WTC11 (cell line): ENCODE measurements around the gene ALDH3B1. TPM values are rescaled to one million over a fixed set of nuclear protein-coding genes. Genes with fewer than 3 reads are reported as not detected.
A peak's percentile ranks its signal among the peaks of the same experiment; 100 is the strongest.

Source experiments
- ARID4B ChIP-seq: sonication (generic); formaldehyde crosslinking; IDR thresholded peaks from 2 replicates; pipeline ENCODE4 v1.8.0; 2023; ENCODE audit warnings: missing genetic modification reagents, mild to moderate bottlenecking, borderline replicate concordance
- ETV6 ChIP-seq: sonication (generic); formaldehyde crosslinking; IDR thresholded peaks from 2 replicates; pipeline ENCODE4 v1.8.1; 2022; ENCODE audit warnings: mild to moderate bottlenecking, missing genetic modification reagents
- FOXJ3 ChIP-seq: sonication (generic); formaldehyde crosslinking; IDR thresholded peaks from 2 replicates; pipeline ENCODE4 v1.9.0; 2021; ENCODE audit warnings: missing genetic modification reagents, mild to moderate bottlenecking, borderline replicate concordance
- FOXP1 ChIP-seq: sonication (generic); formaldehyde crosslinking; IDR thresholded peaks from 2 replicates; pipeline ENCODE4 v1.8.0; 2022; ENCODE audit warnings: missing genetic modification reagents, mild to moderate bottlenecking, moderate library complexity, borderline replicate concordance
- HMGXB4 ChIP-seq: sonication (generic); formaldehyde crosslinking; IDR thresholded peaks from 2 replicates; pipeline ENCODE4 v1.8.1; 2023; ENCODE audit warnings: mild to moderate bottlenecking, moderate library complexity, missing genetic modification reagents
- NR1H2 ChIP-seq: sonication (generic); formaldehyde crosslinking; IDR thresholded peaks from 2 replicates; pipeline ENCODE4 v1.9.0; 2021; ENCODE audit warnings: mild to moderate bottlenecking, moderate library complexity, missing genetic modification reagents
- SOX15 ChIP-seq: fragments of 250-450 bp; sonication (Bioruptor Pico); IDR thresholded peaks from 2 replicates; pipeline ENCODE4 v1.9.0; 2021; ENCODE audit warnings: mild to moderate bottlenecking
- SP1 ChIP-seq: sonication (generic); formaldehyde crosslinking; conservative IDR thresholded peaks from 2 replicates; pipeline ENCODE4 v1.8.1; 2022; ENCODE audit warnings: missing genetic modification reagents
- TP53 ChIP-seq: sonication (generic); formaldehyde crosslinking; IDR thresholded peaks from 2 replicates; pipeline ENCODE4 v1.8.1; 2023; ENCODE audit warnings: mild to moderate bottlenecking, missing genetic modification reagents
- ZNF121 ChIP-seq: sonication (generic); formaldehyde crosslinking; IDR thresholded peaks from 2 replicates; pipeline ENCODE4 v1.8.0; 2023; ENCODE audit warnings: missing genetic modification reagents
- ZNF138 ChIP-seq: sonication (generic); formaldehyde crosslinking; conservative IDR thresholded peaks from 2 replicates; pipeline ENCODE4 v1.8.1; 2022; ENCODE audit warnings: mild to moderate bottlenecking, moderate library complexity, missing genetic modification reagents
- ZNF425 ChIP-seq: fragments of 250-450 bp; sonication (Bioruptor Pico); conservative IDR thresholded peaks from 2 replicates; pipeline ENCODE4 v1.9.0; 2021; ENCODE audit warnings: mild to moderate bottlenecking
- ZNF512 ChIP-seq: sonication (generic); formaldehyde crosslinking; IDR thresholded peaks from 2 replicates; pipeline ENCODE4 v1.8.1; 2022; ENCODE audit warnings: missing genetic modification reagents, borderline replicate concordance
- ZNF671 ChIP-seq: fragments of 250-450 bp; sonication (Bioruptor Pico); IDR thresholded peaks from 2 replicates; pipeline ENCODE4 v1.8.0; 2021; ENCODE audit warnings: mild to moderate bottlenecking
- total RNA-seq: library from RNA; stranded (reverse); gene quantifications from 3 replicates; pipeline ENCODE4 v1.2.3, GENCODE V29; 2021
- TF ChIP-seq, protein P1 (sequence below): sonication (generic); formaldehyde crosslinking; IDR thresholded peaks from 2 replicates; pipeline ENCODE4 v1.8.0; 2022; ENCODE audit warnings: mild to moderate bottlenecking, missing genetic modification reagents
- TF ChIP-seq, protein P2 (sequence below): fragments of 250-450 bp; sonication (Bioruptor Pico); IDR thresholded peaks from 2 replicates; pipeline ENCODE4 v1.9.0; 2021; ENCODE audit warnings: mild to moderate bottlenecking
- TF ChIP-seq, protein P3 (sequence below): sonication (generic); formaldehyde crosslinking; IDR thresholded peaks from 2 replicates; pipeline ENCODE4 v1.8.0; 2022; ENCODE audit warnings: mild to moderate bottlenecking, missing genetic modification reagents
- TF ChIP-seq, protein P4 (sequence below): sonication (generic); formaldehyde crosslinking; IDR thresholded peaks from 2 replicates; pipeline ENCODE4 v1.8.1; 2023; ENCODE audit warnings: mild to moderate bottlenecking, missing genetic modification reagents, borderline replicate concordance
- TF ChIP-seq, protein P5 (sequence below): sonication (generic); formaldehyde crosslinking; IDR thresholded peaks from 2 replicates; pipeline ENCODE4 v1.8.1; 2022; ENCODE audit warnings: low read depth, missing genetic modification reagents, borderline replicate concordance

The ALDH3B1 gene
- total RNA-seq, 1 experiment from 2014 or later, result 0.46 TPM

GRCh38 chr11:67996622-67997474 lies 13.3 kb upstream of the ALDH3B1 start (continued):
- TF ChIP-seq, protein P1, sequence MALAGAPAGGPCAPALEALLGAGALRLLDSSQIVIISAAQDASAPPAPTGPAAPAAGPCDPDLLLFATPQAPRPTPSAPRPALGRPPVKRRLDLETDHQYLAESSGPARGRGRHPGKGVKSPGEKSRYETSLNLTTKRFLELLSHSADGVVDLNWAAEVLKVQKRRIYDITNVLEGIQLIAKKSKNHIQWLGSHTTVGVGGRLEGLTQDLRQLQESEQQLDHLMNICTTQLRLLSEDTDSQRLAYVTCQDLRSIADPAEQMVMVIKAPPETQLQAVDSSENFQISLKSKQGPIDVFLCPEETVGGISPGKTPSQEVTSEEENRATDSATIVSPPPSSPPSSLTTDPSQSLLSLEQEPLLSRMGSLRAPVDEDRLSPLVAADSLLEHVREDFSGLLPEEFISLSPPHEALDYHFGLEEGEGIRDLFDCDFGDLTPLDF (CRISPR knock-in tag), result no peak
- TF ChIP-seq NR1H2 (CRISPR knock-in tag) (no peak), SOX15 (CRISPR knock-in tag) (no peak), ZNF671 (CRISPR knock-in tag) (no peak), ZNF425 (no peak), HMGXB4 (no peak), ARID4B (CRISPR knock-in tag) (peak; percentile 22; the same call in 1 of the 2 replicates), ZNF121 (CRISPR knock-in tag) (no peak), TP53 (CRISPR knock-in tag) (no peak), FOXJ3 (CRISPR knock-in tag) (no peak), ZNF138 (CRISPR knock-in tag) (no peak), FOXP1 (0 out of 2 replicates have a peak, but pooled peaks have one; percentile 40), ZNF512 (CRISPR knock-in tag) (no peak), SP1 (peak; percentile 76; the same call in 1 of the 2 replicates), ETV6 (CRISPR knock-in tag) (peak; percentile 54; the same call in 1 of the 2 replicates)
- TF ChIP-seq, protein P2, sequence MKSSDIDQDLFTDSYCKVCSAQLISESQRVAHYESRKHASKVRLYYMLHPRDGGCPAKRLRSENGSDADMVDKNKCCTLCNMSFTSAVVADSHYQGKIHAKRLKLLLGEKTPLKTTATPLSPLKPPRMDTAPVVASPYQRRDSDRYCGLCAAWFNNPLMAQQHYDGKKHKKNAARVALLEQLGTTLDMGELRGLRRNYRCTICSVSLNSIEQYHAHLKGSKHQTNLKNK (CRISPR knock-in tag), result no peak
- TF ChIP-seq, protein P3, sequence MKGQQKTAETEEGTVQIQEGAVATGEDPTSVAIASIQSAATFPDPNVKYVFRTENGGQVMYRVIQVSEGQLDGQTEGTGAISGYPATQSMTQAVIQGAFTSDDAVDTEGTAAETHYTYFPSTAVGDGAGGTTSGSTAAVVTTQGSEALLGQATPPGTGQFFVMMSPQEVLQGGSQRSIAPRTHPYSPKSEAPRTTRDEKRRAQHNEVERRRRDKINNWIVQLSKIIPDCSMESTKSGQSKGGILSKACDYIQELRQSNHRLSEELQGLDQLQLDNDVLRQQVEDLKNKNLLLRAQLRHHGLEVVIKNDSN (CRISPR knock-in tag), result peak; percentile 96
- TF ChIP-seq, protein P4, sequence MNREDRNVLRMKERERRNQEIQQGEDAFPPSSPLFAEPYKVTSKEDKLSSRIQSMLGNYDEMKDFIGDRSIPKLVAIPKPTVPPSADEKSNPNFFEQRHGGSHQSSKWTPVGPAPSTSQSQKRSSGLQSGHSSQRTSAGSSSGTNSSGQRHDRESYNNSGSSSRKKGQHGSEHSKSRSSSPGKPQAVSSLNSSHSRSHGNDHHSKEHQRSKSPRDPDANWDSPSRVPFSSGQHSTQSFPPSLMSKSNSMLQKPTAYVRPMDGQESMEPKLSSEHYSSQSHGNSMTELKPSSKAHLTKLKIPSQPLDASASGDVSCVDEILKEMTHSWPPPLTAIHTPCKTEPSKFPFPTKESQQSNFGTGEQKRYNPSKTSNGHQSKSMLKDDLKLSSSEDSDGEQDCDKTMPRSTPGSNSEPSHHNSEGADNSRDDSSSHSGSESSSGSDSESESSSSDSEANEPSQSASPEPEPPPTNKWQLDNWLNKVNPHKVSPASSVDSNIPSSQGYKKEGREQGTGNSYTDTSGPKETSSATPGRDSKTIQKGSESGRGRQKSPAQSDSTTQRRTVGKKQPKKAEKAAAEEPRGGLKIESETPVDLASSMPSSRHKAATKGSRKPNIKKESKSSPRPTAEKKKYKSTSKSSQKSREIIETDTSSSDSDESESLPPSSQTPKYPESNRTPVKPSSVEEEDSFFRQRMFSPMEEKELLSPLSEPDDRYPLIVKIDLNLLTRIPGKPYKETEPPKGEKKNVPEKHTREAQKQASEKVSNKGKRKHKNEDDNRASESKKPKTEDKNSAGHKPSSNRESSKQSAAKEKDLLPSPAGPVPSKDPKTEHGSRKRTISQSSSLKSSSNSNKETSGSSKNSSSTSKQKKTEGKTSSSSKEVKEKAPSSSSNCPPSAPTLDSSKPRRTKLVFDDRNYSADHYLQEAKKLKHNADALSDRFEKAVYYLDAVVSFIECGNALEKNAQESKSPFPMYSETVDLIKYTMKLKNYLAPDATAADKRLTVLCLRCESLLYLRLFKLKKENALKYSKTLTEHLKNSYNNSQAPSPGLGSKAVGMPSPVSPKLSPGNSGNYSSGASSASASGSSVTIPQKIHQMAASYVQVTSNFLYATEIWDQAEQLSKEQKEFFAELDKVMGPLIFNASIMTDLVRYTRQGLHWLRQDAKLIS, result no peak
- TF ChIP-seq, protein P5, sequence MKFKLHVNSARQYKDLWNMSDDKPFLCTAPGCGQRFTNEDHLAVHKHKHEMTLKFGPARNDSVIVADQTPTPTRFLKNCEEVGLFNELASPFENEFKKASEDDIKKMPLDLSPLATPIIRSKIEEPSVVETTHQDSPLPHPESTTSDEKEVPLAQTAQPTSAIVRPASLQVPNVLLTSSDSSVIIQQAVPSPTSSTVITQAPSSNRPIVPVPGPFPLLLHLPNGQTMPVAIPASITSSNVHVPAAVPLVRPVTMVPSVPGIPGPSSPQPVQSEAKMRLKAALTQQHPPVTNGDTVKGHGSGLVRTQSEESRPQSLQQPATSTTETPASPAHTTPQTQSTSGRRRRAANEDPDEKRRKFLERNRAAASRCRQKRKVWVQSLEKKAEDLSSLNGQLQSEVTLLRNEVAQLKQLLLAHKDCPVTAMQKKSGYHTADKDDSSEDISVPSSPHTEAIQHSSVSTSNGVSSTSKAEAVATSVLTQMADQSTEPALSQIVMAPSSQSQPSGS (CRISPR knock-in tag), result no peak
